Measurements from ENCODE around the gene MCHR1. TPM values are rescaled to one million over a fixed set of nuclear protein-coding genes. Genes with fewer than 3 reads are reported as not detected.
A peak's percentile ranks its signal among the peaks of the same experiment; 100 is the strongest.

MCHR1 gene
- total RNA-seq, 1 donor from 2014 or later = 0.45 TPM

DNA sequence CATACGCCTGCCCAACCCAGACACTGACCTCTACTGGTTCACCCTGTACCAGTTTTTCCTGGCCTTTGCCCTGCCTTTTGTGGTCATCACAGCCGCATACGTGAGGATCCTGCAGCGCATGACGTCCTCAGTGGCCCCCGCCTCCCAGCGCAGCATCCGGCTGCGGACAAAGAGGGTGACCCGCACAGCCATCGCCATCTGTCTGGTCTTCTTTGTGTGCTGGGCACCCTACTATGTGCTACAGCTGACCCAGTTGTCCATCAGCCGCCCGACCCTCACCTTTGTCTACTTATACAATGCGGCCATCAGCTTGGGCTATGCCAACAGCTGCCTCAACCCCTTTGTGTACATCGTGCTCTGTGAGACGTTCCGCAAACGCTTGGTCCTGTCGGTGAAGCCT lies 2.2 kb downstream of the MCHR1 start:
- no peaks in the 10 kb centered on the region for H3K36me3 ChIP-seq
- H3K79me2 ChIP-seq (ENCODE audit: low read depth) = no peaks in the 10 kb centered on the region
- H3F3A ChIP-seq (ENCODE audit: low read depth) = peaks cover 40% of the 10 kb centered on the region
- no peak overlapping the region for H3K4me3 ChIP-seq
- no peak overlapping the region for H3K4me2 ChIP-seq
- Mint-ChIP-seq H3K27me3 (ENCODE audit: insufficient read depth, low read depth) (peaks cover 25% of the 10 kb centered on the region), H3K4me1 (peaks cover 63% of the 10 kb centered on the region), H3K9me3 (peaks cover 6% of the 10 kb centered on the region), H3K4me3 (peak overlapping the region; percentile 64), H3K27ac (peak overlapping the region; percentile 86), H3K36me3 (peaks cover 10% of the 10 kb centered on the region)
- H3K9ac ChIP-seq = no peak overlapping the region
- H3K4me1 ChIP-seq = peaks cover 49% of the 10 kb centered on the region
- H4K20me1 ChIP-seq (ENCODE audit: low read depth) = no peaks in the 10 kb centered on the region
- TF ChIP-seq, protein P1, sequence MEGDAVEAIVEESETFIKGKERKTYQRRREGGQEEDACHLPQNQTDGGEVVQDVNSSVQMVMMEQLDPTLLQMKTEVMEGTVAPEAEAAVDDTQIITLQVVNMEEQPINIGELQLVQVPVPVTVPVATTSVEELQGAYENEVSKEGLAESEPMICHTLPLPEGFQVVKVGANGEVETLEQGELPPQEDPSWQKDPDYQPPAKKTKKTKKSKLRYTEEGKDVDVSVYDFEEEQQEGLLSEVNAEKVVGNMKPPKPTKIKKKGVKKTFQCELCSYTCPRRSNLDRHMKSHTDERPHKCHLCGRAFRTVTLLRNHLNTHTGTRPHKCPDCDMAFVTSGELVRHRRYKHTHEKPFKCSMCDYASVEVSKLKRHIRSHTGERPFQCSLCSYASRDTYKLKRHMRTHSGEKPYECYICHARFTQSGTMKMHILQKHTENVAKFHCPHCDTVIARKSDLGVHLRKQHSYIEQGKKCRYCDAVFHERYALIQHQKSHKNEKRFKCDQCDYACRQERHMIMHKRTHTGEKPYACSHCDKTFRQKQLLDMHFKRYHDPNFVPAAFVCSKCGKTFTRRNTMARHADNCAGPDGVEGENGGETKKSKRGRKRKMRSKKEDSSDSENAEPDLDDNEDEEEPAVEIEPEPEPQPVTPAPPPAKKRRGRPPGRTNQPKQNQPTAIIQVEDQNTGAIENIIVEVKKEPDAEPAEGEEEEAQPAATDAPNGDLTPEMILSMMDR (IDR thresholded peaks at IDR 0.05) = no peak
- TF ChIP-seq EZH2phosphoT487 (IDR thresholded peaks at IDR 0.05) = no peak
- TF ChIP-seq EZH2 (IDR thresholded peaks at IDR 0.05) = no peak
- no peaks in the 10 kb centered on the region for H3K9me3 ChIP-seq (ENCODE audit: low read depth)
- no peak overlapping the region for H3K27ac ChIP-seq
- no peaks in the 10 kb centered on the region for H3K27me3 ChIP-seq
- no peak overlapping the region for H2AFZ ChIP-seq (replicated peaks)
- no peak for DNase-seq (ENCODE audit: low spot score)

DNA sequence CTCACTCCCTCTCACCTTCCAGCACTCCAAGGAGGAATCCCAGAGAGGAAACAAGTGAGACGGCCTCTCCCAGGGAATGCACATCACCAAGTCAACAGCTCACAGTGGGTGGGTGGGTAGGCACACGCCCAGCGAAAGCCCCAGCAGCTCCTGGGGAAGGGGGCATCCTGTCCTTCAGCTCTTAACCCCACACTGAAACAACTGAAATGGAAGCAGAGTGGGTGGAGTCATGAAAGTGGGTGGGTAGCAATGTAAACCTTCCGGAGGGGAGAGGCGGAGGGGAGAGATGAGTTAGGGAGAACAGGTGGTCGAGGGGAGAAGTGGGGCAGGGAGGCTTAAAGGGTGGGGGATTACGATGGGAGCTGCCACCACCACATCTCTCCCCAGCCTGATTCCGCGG lies 5.4 kb downstream of the MCHR1 start:
- no peaks in the 10 kb centered on the region for H3K9me3 ChIP-seq (ENCODE audit: low read depth)
- H3K27me3 Mint-ChIP-seq (ENCODE audit: insufficient read depth, low read depth) = peaks cover 26% of the 10 kb centered on the region
- H3K27ac Mint-ChIP-seq = no peak overlapping the region
- H3K4me1 ChIP-seq = peaks cover 36% of the 10 kb centered on the region
- no peak overlapping the region for H3K9ac ChIP-seq
- H3K79me2 ChIP-seq (ENCODE audit: low read depth) = no peaks in the 10 kb centered on the region
- peak overlapping the region; percentile 21 for H3K4me3 ChIP-seq
- H3F3A ChIP-seq (ENCODE audit: low read depth) = peaks cover 27% of the 10 kb centered on the region
- TF ChIP-seq EZH2 (IDR thresholded peaks at IDR 0.05) (no peak), EZH2phosphoT487 (IDR thresholded peaks at IDR 0.05) (no peak)
- TF ChIP-seq, protein P1 (IDR thresholded peaks at IDR 0.05) = no peak
- peaks cover 6% of the 10 kb centered on the region for H3K9me3 Mint-ChIP-seq
- H3K4me1 Mint-ChIP-seq = peaks cover 49% of the 10 kb centered on the region
- no peak overlapping the region for H3K27ac ChIP-seq
- peaks cover 10% of the 10 kb centered on the region for H3K36me3 Mint-ChIP-seq
- H3K4me2 ChIP-seq = peak overlapping the region; percentile 74
- H4K20me1 ChIP-seq (ENCODE audit: low read depth) = no peaks in the 10 kb centered on the region
- no peaks in the 10 kb centered on the region for H3K27me3 ChIP-seq
- H3K4me3 Mint-ChIP-seq = no peak overlapping the region
- H3K36me3 ChIP-seq = no peaks in the 10 kb centered on the region
- DNase-seq (ENCODE audit: low spot score) = no peak
- H2AFZ ChIP-seq (replicated peaks) = peak overlapping the region; percentile 96

DNA sequence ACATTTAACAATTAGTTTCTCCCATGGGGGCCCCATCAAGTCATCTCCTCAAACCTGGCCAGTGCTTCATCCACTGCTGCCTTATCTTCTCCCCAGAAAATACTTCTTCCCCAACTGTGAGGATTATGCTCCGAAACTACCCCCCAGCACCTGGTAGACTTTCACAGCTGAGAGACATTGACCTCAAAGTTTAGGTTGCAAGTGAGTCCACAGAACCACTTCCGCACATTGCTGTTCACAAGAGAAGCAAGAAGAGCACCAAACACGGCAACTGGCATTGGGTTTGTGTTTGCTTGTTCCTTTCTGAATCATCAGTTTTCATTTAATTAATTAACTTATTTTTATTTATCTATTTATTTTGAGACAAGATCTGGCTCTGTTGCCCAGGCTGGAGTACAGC lies 6.1 kb downstream of the MCHR1 start:
- no peaks in the 10 kb centered on the region for H3K27me3 ChIP-seq
- no peaks in the 10 kb centered on the region for H3K79me2 ChIP-seq (ENCODE audit: low read depth)
- Mint-ChIP-seq H3K9me3 (peaks cover 6% of the 10 kb centered on the region), H3K27me3 (ENCODE audit: insufficient read depth, low read depth) (peaks cover 19% of the 10 kb centered on the region), H3K4me1 (peaks cover 42% of the 10 kb centered on the region), H3K4me3 (no peak overlapping the region), H3K36me3 (peaks cover 10% of the 10 kb centered on the region), H3K27ac (no peak overlapping the region)
- TF ChIP-seq EZH2 (IDR thresholded peaks at IDR 0.05) = no peak
- no peak for TF ChIP-seq EZH2phosphoT487 (IDR thresholded peaks at IDR 0.05)
- TF ChIP-seq, protein P1 (IDR thresholded peaks at IDR 0.05) = no peak
- H3K4me2 ChIP-seq = no peak overlapping the region
- no peaks in the 10 kb centered on the region for H3K36me3 ChIP-seq
- H3F3A ChIP-seq (ENCODE audit: low read depth) = peaks cover 21% of the 10 kb centered on the region
- no peak overlapping the region for H3K27ac ChIP-seq
- peaks cover 29% of the 10 kb centered on the region for H3K4me1 ChIP-seq
- no peak overlapping the region for H3K9ac ChIP-seq
- H3K9me3 ChIP-seq (ENCODE audit: low read depth) = no peaks in the 10 kb centered on the region
- peak overlapping the region; percentile 96 for H2AFZ ChIP-seq (replicated peaks)
- no peak for DNase-seq (ENCODE audit: low spot score)
- H4K20me1 ChIP-seq (ENCODE audit: low read depth) = no peaks in the 10 kb centered on the region
- H3K4me3 ChIP-seq = no peak overlapping the region
